Hematopoietic multipotent progenitor cell treated with erythropoietin and hydrocortisone succinate and interleukin-3 and kit ligand, for 15 days (in vitro differentiated cells): ENCODE data around the gene NTRK1.
"Not testable (repeated sequence)": the region's sequence is repeated elsewhere in the genome, so short reads cannot be mapped to it uniquely, and the experiment has no call there.

ENCODE experiments used
- DNase-seq: peaks from one replicate; pipeline ENCODE4 v3.0.0-alpha.2; 2015; ENCODE audit warnings: low spot score

Gene NTRK1

DNA sequence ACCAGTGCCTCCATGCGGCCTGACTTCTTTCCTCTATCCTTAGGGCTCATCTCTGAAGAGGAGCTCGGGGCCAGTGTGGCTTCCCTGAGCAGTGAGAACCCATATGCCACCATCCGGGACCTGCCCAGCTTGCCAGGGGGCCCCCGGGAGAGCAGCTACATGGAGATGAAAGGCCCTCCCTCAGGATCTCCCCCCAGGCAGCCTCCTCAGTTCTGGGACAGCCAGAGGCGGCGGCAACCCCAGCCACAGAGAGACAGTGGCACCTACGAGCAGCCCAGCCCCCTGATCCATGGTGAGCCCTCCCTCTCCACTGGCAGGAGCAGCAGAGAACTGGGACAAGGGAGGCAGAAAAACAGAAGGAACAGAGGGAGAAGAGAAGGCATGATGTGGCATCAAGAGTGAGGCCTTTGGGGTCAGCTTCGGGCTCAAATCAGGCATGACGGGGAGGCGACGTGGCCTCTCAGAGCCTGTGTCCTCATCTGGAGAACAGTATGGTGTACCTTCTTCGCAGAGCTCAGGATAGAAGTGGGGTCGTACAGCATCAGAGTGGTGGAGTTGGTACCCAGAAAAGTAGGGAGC is 53.2 kb downstream of the NTRK1 start:
- no peak for DNase-seq

DNA sequence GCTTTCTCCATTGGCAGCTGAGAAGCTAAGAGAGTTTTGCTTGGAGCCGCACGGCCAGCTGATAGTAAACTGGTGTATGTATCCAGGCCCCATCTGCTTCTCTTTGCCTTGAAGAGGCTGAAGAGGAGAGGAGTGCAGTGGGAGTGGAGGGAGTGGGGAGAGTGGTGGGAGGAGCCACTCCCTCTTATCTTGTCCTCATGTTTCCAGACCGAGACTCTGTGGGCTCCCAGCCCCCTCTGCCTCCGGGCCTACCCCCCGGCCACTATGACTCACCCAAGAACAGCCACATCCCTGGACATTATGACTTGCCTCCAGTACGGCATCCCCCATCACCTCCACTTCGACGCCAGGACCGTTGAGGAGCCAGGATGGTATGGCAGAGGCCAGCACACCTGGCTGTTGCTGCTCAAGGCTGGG is 53.8 kb downstream of the NTRK1 start:
- DNase-seq: no peak

GRCh38 chr1:156920233-156921052 is 59.8 kb downstream of the NTRK1 start, which contains the start of gene LRRC71:
Gene LRRC71, plus strand, starts transcription at chr1:156920632. Its CDS starts 172 bp downstream, at chr1:156920804.
- DNase-seq: peak; percentile 85

- no peak for DNase-seq
Measured at GRCh38 chr1:156921053-156921529, 60.4 kb downstream of the NTRK1 start.

- no peak for DNase-seq
Measured at GRCh38 chr1:156922986-156923669, 62.5 kb downstream of the NTRK1 start.

- no peak for DNase-seq
Measured at GRCh38 chr1:156923670-156924477, 63.2 kb downstream of the NTRK1 start.

- no peak for DNase-seq
Measured at GRCh38 chr1:156924478-156925153, 64.0 kb downstream of the NTRK1 start.

- DNase-seq: no peak
Measured at GRCh38 chr1:156925154-156926010, 64.7 kb downstream of the NTRK1 start.

DNA sequence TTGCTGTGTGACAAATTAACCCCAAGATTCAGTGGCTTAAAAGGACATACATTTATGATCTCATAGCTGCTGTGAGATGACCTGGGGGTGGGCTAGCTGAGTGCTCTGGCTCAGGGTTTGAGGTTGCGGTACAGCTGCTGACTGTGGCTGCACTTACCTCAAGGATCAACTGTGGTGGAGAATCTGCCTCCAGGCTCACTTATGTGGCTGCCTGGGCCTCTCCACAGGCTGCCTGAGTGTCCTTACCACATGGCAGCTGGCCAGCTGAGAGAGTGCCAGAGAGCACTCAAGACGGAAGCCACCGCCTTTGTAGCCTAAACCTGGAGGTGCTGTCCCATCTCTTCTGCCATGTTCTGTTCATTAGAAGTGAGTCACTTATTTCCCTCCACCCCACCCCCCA is 65.5 kb downstream of the NTRK1 start:
- DNase-seq: peak; percentile 60

GRCh38 chr1:156926695-156927094 is 66.0 kb downstream of the NTRK1 start:
- DNase-seq: not testable (repeated sequence)

GRCh38 chr1:156927215-156928042 is 66.8 kb downstream of the NTRK1 start:
- DNase-seq: peak; percentile 62

DNA sequence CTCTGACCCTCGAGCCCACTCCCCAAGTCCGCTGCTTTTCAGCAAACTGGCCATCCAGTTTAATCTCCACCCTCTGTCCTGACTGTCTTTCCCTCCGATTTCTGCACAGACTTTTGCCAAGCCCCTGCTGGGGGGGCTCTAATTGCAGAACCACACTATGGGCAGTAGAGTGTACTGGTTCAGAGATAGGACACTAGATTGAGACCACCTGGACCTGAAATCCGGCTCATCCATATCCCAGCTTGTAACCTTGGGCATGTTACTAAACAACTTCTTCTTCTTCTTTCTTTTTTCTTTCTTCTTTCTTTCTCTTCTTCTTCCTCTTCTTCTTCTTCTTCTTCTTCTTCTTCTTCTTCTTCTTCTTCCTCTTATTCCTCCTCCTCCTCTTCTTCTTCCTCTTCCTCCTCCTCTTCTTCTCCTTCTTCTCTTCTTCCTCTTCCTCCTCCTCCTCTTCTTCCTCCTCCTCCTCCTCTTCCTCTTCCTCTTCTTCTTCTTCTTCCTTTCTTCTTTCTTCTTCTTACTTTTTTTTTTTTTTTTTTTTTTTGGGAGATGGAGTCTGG is 67.5 kb downstream of the NTRK1 start:
- DNase-seq: no peak

- DNase-seq: no peak
Measured at GRCh38 chr1:156929596-156930238, 69.1 kb downstream of the NTRK1 start.

- no peak for DNase-seq
Measured at GRCh38 chr1:156930483-156930882, 69.8 kb downstream of the NTRK1 start.
